Measurements from ENCODE around the gene FAM13A. TPM values are rescaled to one million over a fixed set of nuclear protein-coding genes. Genes with fewer than 3 reads are reported as not detected.
"Not testable (repeated sequence)": the region's sequence is repeated elsewhere in the genome, so short reads cannot be mapped to it uniquely, and the experiment has no call there.

The FAM13A gene
- total RNA-seq, 1 donor from 2014 or later, result 8.3 TPM

DNA sequence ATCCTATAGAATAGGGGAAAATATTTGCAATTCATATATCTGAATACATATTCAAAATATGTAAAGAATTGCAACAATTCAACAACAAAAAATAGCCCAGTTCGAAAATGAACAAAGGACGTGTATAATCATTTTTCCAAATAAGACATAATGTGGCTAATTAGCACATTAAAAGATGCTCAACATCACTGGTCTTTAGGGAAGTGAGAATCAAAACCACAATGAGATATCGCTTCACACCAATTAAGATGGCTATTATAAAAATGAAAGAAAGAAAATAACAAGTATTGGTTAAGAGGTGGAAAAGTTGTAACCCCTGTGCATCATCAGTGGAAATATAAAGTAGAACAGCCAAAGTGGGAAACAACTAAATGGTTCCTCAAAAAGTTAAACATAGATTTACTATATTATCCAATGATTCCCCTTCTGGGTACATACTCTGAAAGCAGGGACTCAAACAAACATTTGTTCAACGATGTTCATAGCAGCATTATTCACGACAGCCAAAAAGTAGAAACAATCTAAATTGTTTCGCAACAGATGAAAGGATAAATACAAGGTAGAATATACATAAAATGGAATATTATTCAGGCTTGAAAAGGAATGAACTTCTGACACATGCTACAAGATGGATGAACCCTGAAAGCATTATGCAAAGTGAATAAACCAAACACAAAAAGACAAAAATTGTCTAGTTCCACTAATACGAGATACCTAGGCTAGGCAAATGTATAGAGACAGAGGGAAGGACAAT is 12.7 kb downstream of the FAM13A start:
- intact Hi-C loops (cut with micrococcal nuclease), result no loop called here

DNA sequence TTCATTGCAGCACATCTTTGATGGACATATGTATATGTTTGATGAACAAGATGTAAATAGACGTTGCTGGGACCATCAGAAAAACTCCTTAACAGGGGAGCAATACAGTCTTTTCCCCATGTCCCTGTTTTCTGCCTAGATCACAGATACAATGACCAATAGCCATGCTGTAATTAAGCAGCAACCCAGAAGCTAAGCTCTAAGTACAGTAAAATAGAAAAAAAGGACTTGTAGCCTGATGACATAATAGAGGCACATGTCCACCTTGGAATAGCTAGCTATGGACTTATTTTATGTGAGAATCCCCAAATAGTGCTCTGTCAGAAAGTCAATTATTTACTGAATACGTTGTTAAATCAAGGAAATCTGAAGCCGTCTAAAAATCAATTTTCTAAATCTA is 14.9 kb downstream of the FAM13A start:
- intact Hi-C loops (cut with micrococcal nuclease), result no loop called here

DNA sequence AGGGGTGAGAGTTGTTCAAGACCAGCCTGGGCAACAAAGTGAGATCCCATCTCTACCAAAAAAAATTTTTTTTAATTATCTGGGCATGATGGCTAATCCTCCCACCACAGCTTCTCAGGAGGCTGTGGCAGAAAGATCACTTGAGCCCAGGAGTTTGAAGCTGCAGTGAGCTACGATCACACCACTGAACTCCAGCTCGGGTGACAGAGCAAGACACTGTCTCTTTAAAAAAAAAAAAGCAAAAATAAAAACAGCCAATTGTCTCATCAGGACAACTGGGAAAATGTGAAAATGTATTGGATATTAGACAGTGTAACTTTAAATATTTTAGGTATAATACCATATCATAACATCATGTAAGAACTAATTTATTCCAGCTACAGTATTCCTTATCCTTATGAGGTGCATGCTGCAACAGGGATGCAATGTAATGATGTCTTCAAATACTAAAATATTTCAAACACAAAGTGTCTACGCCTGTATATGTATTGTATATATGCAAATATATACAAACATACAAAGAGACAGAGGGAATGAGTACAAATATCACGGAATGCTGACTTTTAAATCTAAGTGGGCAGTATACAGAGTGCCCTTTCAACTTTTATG is 17.2 kb downstream of the FAM13A start:
- intact Hi-C loops (cut with micrococcal nuclease), result no loop called here

DNA sequence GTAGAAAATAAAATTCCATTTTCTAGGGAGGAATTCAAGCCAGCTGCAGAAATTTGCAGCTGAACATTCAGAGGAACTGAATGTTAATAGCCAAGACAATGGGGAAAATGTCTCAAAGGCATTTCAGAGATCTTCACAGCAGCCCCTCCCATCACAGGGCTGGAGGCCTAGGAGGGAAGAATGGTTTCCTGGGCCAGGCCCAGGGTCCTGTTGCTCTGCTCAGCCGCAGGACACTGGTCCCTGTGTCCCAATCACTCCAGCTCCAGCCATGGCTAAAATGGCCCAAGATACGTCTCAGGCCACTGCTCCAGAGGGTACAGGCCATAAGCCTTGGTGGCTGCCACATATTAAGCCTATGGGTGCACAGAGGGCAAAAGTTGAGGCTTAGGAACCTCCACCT is 20.4 kb downstream of the FAM13A start:
- intact Hi-C loops (cut with micrococcal nuclease), result no loop called here

DNA sequence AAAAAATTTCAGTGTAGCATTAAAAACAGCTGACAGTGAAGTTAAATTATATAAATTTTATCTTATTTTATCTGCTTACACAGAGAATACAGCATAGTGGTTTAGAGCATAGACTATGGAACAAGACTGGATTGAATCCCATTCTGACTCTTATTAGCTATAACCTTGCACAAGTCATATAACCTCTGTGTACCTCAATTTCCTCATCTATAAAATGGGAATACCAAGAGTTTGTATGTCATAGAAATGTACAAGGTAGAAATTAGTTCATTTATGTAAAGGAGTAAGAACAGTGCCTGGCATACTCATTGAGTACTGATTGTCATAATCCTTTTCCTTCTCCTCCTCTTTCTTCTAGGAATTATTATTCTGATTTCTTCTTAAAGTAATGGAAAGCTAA is 25.7 kb downstream of the FAM13A start:
- intact Hi-C loops (cut with micrococcal nuclease), result no loop called here

DNA sequence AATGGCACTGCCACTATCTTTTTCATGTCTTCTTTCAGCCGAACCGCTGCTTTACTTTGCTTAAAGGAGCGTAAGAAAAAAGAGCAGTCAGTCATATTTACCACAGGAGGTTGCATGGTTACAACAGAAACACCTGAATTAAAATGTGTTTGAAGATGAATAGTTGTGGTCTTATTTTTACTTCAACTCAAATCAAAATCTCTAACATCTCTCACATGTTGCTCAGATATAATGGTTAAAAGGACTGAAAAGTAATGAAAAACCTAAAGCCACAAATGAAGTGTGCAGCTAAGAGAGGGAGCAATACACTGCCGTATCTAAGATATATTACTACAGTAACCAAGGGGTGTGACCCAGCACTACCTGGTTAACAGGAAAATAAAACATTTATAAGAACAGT is 27.4 kb downstream of the FAM13A start:
- intact Hi-C loops (cut with micrococcal nuclease), result loop anchor here (10.0 kb wide), 1 partner anchor 815 kb away; no protein-coding TSS in a partner anchor

DNA sequence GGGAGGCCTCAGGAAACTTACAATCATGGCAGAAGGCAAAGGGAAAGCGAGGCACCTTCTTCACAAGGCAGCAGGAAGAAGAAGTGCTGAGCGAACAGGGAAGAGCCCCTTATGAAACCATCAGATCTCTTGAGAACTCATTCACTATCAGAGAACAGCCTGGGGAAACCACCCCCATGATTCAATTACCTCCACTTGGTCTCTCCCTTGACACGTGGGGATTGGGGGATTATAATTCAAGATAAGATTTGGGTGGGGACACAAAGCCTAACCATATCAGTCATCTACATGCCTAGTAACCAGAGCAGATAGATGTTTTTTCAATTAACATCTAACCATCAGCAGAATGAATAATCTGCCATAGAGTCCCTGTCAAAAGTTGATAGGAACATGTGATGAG is 30.4 kb downstream of the FAM13A start:
- intact Hi-C loops (cut with micrococcal nuclease), result loop anchor here (10.0 kb wide), 1 partner anchor 812 kb away; no protein-coding TSS in a partner anchor

DNA sequence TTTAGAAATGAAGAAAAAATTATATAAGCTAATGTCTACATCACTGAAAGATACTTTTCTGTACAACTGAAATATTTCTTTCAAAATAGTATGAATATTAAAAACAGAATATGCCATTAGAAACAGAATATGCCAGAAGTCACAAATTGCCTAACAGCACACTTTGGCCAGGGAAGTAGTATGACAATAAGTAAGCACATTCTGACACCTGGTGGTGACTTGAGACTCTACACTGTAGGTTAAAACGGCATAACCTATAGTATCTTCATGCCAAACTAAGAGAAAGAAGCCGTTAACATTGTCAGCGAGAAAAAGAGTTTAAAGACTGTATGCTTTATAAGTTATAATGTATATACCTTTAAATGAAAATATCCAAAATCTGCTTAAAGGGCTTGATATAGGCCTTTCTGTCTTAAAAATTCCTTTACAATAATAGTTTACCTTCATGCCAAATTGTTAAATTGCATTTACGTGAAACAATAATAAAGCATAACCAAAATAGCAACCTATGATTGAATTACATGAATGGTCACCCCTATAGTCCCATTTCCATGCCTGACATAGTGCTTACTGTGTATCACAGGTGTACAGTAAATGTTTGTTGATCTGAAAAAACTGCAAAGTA is 32.8 kb downstream of the FAM13A start:
- intact Hi-C loops (cut with micrococcal nuclease), result loop anchor here (1.0 to 10.0 kb wide), 7 partner anchors 87 to 809 kb away; partner anchors contain the start of genes HERC3 and TIGD2

DNA sequence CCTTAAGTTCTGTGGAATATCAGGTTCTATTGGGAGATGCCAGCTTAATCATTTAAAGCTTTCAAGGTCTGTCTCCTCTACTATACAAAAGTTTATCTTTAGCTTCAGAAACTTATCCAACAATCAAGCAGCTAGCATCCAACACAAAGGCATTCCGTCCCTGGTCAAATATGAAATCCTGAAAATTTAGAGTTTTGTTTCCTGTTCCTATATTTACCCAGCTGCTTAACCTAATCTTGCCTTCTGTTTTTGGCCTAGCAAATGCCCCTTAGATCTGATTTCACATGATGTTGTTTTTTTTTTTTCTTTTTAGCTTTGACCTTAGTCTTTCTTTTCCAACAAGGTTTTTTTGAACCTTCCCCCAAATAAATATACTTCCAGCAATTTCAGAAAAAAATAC is 33.8 kb downstream of the FAM13A start:
- intact Hi-C loops (cut with micrococcal nuclease), result loop anchor here (5.0 to 10.0 kb wide), 3 partner anchors 351 to 808 kb away; partner anchors contain the start of gene HERC3

DNA sequence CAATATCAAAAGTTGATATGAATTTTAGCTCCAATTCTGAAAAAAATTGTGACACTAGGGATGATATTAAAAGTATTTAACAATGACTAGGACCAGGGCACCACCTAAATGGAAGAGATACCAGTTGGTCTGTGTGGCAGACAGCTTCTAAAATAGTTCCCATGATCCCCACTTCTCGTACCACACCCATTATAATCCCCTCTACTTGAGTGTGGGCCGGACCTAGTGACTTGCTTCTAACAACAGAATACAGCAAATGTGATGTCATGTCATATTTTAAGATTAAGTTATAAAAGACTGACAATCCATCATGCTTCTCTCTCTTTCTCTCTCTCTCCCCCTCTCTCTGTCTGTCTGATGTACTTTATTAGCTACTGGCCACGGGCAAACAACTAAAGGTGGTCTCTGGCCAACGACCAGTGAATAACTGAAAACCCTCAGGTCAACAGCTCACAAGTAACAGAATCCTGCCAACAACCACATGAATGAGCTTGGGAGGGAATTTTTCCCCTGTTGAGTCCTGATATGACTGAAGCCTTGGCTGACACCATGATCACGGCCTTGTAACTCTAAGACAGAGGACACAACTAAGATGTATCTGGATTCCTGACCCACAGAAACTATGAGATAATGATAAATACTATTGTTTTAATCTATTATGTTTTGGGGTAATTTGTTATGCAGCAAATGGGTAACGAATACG is 34.4 kb downstream of the FAM13A start:
- intact Hi-C loops (cut with micrococcal nuclease), result loop anchor here (5.0 to 10.0 kb wide), 3 partner anchors 350 to 808 kb away; partner anchors contain the start of gene HERC3

DNA sequence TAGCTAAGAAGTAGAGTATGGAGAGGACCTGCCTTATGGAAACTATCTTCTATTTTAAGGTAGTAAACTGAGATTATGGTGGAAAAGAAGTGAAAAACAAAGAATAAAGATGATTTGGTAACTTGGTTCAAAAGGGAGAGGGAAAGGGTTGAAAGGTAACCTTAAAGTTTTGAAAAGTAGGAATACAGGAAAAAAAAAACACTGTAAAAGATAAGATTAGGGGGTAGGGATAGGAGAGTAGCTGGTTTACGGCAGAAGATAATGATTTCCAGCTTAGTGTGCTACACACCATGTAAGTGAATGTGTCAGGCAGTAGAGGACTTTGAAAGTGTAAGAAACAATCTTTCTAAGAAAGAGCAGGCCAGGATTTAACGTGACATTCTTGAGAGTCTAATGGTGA is 35.3 kb downstream of the FAM13A start:
- intact Hi-C loops (cut with micrococcal nuclease), result loop anchor here (5.0 to 10.0 kb wide), 3 partner anchors 349 to 807 kb away; partner anchors contain the start of gene HERC3

DNA sequence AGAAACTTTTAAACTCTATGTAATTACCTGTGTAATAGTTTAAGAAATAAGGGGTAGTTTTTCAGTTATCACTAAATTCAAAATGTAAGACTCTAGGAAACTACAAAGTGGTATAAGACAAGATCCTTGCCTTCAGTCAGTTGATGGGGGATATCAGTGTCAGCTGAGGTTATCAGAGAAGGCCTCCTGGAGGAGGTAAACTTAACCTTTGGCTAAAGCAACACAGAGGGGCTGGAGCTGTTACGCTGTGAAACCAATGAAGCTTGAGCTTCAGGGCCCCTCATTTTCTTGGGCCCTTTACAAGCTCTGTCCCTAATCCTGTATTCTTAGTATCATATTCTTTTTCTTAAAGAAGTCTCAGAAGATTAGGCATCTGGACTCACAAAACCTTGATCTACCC is 35.9 kb downstream of the FAM13A start:
- intact Hi-C loops (cut with micrococcal nuclease), result loop anchor here (5.0 to 10.0 kb wide), 3 partner anchors 349 to 806 kb away; partner anchors contain the start of gene HERC3

DNA sequence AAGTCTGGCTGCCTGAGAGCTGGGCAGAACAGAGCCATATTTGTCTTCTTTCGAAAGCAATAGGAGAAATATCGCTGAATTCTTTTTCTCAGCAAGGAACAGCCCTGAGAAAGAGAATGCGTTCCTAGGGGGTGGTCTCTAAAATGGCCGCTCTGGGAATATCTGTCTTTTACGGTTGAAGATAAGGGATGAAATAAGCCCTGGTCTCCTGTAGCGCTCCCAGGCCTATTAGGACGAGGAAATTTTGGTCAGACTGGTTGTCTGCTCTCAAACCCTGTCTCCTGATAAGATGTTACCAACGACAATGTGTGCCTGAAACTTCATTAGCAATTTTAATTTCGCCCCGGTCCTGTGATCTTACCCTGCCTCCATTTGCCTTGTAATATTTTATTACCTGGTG is 42.1 kb downstream of the FAM13A start:
- intact Hi-C loops (cut with micrococcal nuclease), result not testable (repeated sequence)

DNA sequence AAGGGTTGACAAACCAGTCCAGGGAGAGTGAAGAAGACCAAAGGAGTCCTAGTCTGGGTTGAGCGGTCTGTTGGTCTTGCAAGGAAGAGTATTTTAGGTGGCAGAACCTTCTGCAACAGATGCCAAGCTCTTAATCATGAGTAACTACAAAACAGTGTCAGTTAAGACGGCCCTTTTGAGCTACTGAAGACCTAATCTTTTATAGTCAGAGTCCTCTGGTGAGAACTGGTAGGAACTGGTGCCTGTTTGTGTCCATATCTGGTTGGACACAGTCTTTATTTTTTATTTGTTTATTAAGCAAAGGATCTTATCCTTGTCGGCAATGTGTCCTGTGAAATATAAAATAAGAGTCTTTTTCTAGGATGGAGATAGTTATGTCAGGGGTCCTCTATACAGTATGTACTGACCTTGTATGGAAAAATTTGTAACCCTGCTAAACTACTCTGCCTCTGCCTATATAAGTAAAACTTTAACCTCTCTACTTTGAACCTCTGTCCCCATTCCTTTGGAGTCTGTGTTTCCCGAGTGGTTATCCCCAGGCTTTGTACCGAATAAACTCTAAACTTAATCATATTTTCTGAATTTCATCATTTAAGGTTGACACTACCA is 47.1 kb downstream of the FAM13A start:
- intact Hi-C loops (cut with micrococcal nuclease), result no loop called here

DNA sequence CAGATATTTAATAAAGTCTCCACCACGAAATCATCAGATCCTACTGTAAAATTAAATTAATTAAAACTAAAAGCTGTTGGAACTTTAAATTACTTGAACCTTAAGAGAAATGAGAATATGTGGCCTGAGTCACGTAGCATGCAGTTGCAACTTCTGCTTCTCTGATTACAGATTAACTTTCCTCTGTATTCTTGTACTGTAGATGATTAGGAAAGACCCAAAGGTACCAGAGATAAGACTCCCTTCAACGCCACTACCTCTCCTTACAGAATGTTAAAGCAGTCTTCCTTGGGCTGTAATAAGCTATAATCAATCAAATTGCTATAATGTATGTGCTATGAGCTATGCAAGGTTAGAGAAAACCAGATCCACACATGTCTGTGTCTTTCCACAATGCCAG is 47.9 kb downstream of the FAM13A start:
- intact Hi-C loops (cut with micrococcal nuclease), result no loop called here

DNA sequence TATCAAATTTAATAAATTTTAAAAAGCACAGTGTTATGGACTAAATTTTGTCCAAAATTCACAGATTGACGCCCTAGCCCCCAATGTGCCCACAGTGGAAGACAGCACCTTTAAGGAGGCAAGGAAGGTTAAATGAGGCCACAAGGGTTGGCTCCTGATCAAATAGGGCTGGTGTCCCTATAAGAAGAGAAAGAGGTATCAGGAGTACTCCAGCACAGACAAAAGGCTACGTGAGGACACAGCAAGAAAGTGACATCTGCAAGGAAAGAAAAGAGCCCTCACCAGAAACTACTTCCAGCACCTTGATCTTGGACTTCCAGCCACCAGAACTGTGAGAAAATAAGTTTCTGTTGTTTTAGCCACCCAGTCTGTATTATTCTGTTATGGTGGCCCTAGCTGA is 48.8 kb downstream of the FAM13A start:
- intact Hi-C loops (cut with micrococcal nuclease), result no loop called here

DNA sequence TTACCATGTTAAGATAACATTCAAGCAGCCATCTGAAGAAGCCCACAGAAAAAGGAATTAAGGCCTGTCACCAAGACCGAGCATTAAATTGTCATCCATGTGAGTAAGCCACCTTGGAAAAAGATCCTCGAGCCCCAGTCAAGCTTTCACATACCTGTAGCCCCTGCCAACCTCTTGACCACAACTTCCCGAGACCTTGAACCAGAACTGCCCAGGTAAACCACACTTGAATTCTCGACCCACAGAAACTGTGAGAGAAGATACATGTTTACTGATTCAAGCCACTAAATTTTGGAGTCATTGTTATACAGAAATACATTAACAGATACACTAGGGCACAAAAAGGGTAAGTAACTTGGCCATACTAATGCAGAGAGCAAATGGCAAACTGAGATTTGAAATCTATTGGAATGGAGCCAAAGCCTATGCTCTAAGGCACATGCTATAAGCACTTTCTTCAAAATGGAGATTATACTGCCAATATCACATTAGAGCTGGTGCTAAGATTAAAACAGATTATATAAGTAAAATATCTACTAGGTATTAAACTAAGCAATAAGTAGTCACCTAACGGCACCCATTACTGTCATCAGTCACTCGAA is 49.5 kb downstream of the FAM13A start:
- intact Hi-C loops (cut with micrococcal nuclease), result no loop called here

DNA sequence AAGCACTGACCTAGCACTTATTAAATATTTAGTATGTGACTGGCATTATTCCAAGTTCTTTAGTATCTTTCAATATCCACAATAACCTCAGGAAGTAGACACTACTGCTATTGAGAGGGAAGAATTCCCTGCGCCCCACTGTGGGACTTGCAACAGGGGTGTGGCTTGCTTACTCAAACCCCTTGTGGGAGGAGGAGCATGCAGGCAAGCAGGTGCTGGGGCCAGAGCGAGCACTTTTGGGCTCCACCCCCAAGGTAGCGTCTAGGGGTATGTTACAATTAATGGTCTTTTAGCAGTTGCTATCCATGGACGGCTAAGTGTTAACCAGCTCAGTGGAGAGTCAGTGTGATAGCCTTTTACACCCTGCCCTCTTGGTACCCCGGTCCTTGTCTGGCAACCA is 50.7 kb downstream of the FAM13A start:
- intact Hi-C loops (cut with micrococcal nuclease), result no loop called here

DNA sequence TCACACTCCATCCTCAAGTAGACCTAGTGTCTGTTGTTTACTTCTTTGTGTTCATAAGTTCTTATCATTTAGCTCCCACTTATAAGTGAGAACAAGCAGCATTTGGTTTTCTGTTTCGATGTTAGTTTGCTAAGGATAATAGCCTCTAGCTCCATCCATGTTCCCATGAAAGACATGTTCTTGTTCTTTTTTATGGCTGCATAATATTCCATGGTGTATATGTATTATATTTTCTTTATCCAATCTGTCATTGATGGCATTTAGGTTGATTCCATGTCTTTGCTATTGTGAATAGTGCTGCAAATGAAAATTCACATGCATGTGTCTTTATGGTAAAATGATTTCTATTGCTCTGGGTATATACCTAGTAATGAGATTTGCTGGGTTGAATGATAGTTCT is 51.9 kb downstream of the FAM13A start:
- intact Hi-C loops (cut with micrococcal nuclease), result not testable (repeated sequence)

DNA sequence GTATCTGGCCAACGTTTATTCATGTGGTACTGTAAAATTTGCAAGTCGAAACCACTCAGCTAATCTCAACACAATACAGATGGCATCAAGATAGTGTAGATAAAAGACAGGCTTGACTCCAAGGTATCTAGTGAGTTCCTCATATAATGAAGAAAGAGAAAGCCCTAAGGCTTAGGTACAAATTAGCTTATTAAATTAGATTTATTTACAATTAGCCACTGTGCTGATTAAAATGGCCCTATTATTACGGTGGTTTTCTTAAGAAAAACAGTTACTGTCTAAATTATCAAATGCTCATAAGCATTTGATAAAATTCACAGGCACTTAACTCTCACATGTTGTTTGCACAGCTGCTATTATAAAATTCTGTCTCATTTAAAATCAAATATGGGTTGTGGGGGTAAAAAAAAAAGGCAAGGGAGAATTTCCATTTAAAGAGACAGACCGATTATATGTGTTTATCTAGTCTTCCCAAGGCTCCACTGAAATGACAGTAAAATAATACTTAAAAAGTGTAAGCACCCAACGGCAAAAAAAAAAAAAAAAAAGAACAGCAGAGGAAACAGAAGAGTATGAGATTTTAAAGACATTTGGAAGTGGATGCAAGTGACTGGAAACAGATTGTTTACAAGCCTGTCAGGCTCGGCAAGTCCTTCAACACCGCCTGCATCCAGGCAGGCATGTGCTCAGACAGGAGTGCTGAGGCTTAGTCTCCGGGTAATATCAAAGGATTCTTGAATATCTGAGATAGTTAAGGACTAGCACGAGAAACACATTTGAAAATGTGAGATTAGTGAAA is 55.1 kb downstream of the FAM13A start:
- intact Hi-C loops (cut with micrococcal nuclease), result no loop called here
